Endodermal cell (in vitro differentiated cells): ENCODE results near the gene CWC27. TPM values are rescaled to one million over a fixed set of nuclear protein-coding genes. Genes with fewer than 3 reads are reported as not detected.

Source experiments
- DNase-seq: peaks from one replicate; pipeline ENCODE4 v3.0.0-alpha.2; 2017
- H3K27ac ChIP-seq: 2 replicates; pipeline ENCODE4 v1.5.1; 2013; ENCODE audit warnings: mild to moderate bottlenecking, low read depth, low read length, moderate library complexity
- H3K27me3 ChIP-seq: 2 replicates; pipeline ENCODE4 v1.6.1; 2013; ENCODE audit warnings: mild to moderate bottlenecking, low read length, moderate library complexity; ENCODE audit not compliant: insufficient read depth, control insufficient read depth, poor library complexity, severe bottlenecking
- H3K36me3 ChIP-seq: 2 replicates; pipeline ENCODE4 v1.7.0; 2013; ENCODE audit warnings: mild to moderate bottlenecking, low read length, moderate library complexity; ENCODE audit not compliant: control insufficient read depth, insufficient read depth
- H3K4me1 ChIP-seq: one replicate; pipeline ENCODE4 v1.7.0; 2013; ENCODE audit warnings: low read length; ENCODE audit not compliant: control insufficient read depth, insufficient read depth
- H3K4me3 ChIP-seq: 2 replicates; pipeline ENCODE4 v1.5.1; 2013; ENCODE audit warnings: mild to moderate bottlenecking, low read length, moderate library complexity
- H3K9ac ChIP-seq: 2 replicates; pipeline ENCODE4 v1.6.1; 2013; ENCODE audit warnings: mild to moderate bottlenecking, low read length, moderate library complexity; ENCODE audit not compliant: poor library complexity, severe bottlenecking; ENCODE audit errors: extremely low read depth
- H3K9me3 ChIP-seq: 2 replicates; pipeline ENCODE4 v1.6.1; 2013; ENCODE audit warnings: mild to moderate bottlenecking, low read length, moderate library complexity; ENCODE audit not compliant: control insufficient read depth
- H3K27ac Mint-ChIP-seq: 2 replicates; pipeline ENCODE4 v1.8.0; 2020; ENCODE audit warnings: mixed read lengths
- H3K27me3 Mint-ChIP-seq: 2 replicates; pipeline ENCODE4 v1.8.0; 2021; ENCODE audit warnings: mild to moderate bottlenecking, mixed read lengths; ENCODE audit not compliant: insufficient read depth
- H3K36me3 Mint-ChIP-seq: 2 replicates; pipeline ENCODE4 v1.8.0; 2020; ENCODE audit warnings: low read depth, mixed read lengths
- H3K4me1 Mint-ChIP-seq: 2 replicates; pipeline ENCODE4 v1.8.0; 2020; ENCODE audit warnings: mixed read lengths
- H3K4me3 Mint-ChIP-seq: 2 replicates; pipeline ENCODE4 v1.8.0; 2020; ENCODE audit warnings: mild to moderate bottlenecking, moderate library complexity, mixed read lengths
- H3K9me3 Mint-ChIP-seq: 2 replicates; pipeline ENCODE4 v1.8.0; 2020; ENCODE audit warnings: mild to moderate bottlenecking, mixed read lengths
- CTCF ChIP-seq: fragments of 200-600 bp; sonication (generic); conservative IDR thresholded peaks from 2 replicates; pipeline ENCODE4 v1.5.0; 2021; ENCODE audit warnings: antibody characterized with exemption, mild to moderate bottlenecking
- WGBS, 2 experiments: methylation state at CpG; one replicate each; pipeline versions ENCODE4 v1.1.5 to v1.1.7; 2013; ENCODE audit warnings: missing lambda C conversion rate in 2 of 2, mixed read lengths in 1 of 2; ENCODE audit not compliant: insufficient coverage in 1 of 2, insufficient read length in 1 of 2; 5-methylcytosine and 5-hydroxymethylcytosine counted together
- total RNA-seq, 2 donors: library from RNA; stranded (reverse); fragmentation: NEBNext Ultra II Directional in 1 of 2; extraction: Animal tissue kit (Norgen Biotek cat#: 25700) in 1 of 2; gene quantifications; 2 replicates in 1 of 2; 3 replicates in 1 of 2; pipeline ENCODE4 v1.2.1, GENCODE V29; 2021

The CWC27 gene
- total RNA-seq, 2 donors from 2014 or later = 69.1 to 74.8 TPM

GRCh38 chr5:65066387-65067146 lies 297.8 kb downstream of the CWC27 start:
- no peaks in the 10 kb centered on the region for H3K27me3 Mint-ChIP-seq
- Histone ChIP-seq H3K9ac (no peak overlapping the region), H3K27ac (no peak overlapping the region), H3K36me3 (no peaks in the 10 kb centered on the region), H3K9me3 (no peaks in the 10 kb centered on the region), H3K4me1 (no peaks in the 10 kb centered on the region), H3K27me3 (no peaks in the 10 kb centered on the region), H3K4me3 (no peak overlapping the region)
- H3K4me3 Mint-ChIP-seq = no peak overlapping the region
- H3K9me3 Mint-ChIP-seq = no peaks in the 10 kb centered on the region
- H3K4me1 Mint-ChIP-seq = peaks cover 6% of the 10 kb centered on the region
- 67 to 73% methylated on average over 4 to 5 of the region's 5 CpGs for WGBS, 2 experiments
- no peaks in the 10 kb centered on the region for H3K36me3 Mint-ChIP-seq
- no peak for TF ChIP-seq CTCF
- DNase-seq = no peak
- H3K27ac Mint-ChIP-seq = no peak overlapping the region

GRCh38 chr5:65067147-65067506 lies 298.4 kb downstream of the CWC27 start:
- H3K4me1 Mint-ChIP-seq = peaks cover 6% of the 10 kb centered on the region
- H3K27ac ChIP-seq = no peak overlapping the region
- H3K9me3 Mint-ChIP-seq = no peaks in the 10 kb centered on the region
- H3K4me3 ChIP-seq = no peak overlapping the region
- H3K9ac ChIP-seq = no peak overlapping the region
- H3K36me3 Mint-ChIP-seq = no peaks in the 10 kb centered on the region
- no peaks in the 10 kb centered on the region for H3K27me3 Mint-ChIP-seq
- H3K4me3 Mint-ChIP-seq = no peak overlapping the region
- DNase-seq = no peak
- no peaks in the 10 kb centered on the region for H3K36me3 ChIP-seq
- TF ChIP-seq CTCF = no peak
- H3K27ac Mint-ChIP-seq = no peak overlapping the region
- H3K27me3 ChIP-seq = no peaks in the 10 kb centered on the region
- no peaks in the 10 kb centered on the region for H3K4me1 ChIP-seq
- H3K9me3 ChIP-seq = no peaks in the 10 kb centered on the region
- WGBS, 2 experiments = 80 to 87% methylated on average over 1 of the region's 1 CpG

Other genes with a start within 250 kb of the CWC27 start
- 100 to 1,000 TPM; 112 to 143 TPM for gene SHISAL2B, start 78.4 kb upstream of the CWC27 start, total RNA-seq
- gene SREK1IP1, start 239 bp upstream of the CWC27 start, total RNA-seq = 10 to 100 TPM; 51.6 to 55.1 TPM